GM18519 (cell line): ENCODE results near the gene MED14.
"Not testable (repeated sequence)": the region's sequence is repeated elsewhere in the genome, so short reads cannot be mapped to it uniquely, and the experiment has no call there.

Experiments
- ATAC-seq: cut with Tn5 transposase; IDR thresholded peaks from one replicate; pipeline ENCODE4 v1.9.1; 2021; ENCODE audit warnings: mild to moderate bottlenecking, moderate library complexity; ENCODE audit not compliant: unreplicated experiment, low FRiP score

Gene MED14

DNA sequence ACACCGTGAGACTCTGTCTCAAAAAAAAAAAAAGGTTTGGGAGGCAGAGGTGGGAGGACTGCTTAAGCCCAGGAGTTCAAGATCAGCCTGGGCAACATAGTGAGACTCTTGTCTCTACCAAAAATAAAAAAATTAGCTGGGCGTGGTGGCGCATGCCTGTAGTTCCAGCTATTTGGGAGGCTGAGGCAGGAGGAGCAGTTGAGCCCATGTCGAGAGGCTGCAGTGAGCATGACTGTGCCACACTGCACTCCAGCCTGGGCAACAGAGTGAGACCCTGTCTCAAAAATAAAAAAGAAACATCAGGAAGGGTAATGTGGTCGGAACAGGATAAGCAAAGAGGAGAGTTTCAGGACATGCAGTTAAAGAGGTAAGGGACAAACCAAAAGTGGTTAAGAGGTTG lies 2.8 kb downstream of the MED14 start:
- ATAC-seq = not testable (repeated sequence)

DNA sequence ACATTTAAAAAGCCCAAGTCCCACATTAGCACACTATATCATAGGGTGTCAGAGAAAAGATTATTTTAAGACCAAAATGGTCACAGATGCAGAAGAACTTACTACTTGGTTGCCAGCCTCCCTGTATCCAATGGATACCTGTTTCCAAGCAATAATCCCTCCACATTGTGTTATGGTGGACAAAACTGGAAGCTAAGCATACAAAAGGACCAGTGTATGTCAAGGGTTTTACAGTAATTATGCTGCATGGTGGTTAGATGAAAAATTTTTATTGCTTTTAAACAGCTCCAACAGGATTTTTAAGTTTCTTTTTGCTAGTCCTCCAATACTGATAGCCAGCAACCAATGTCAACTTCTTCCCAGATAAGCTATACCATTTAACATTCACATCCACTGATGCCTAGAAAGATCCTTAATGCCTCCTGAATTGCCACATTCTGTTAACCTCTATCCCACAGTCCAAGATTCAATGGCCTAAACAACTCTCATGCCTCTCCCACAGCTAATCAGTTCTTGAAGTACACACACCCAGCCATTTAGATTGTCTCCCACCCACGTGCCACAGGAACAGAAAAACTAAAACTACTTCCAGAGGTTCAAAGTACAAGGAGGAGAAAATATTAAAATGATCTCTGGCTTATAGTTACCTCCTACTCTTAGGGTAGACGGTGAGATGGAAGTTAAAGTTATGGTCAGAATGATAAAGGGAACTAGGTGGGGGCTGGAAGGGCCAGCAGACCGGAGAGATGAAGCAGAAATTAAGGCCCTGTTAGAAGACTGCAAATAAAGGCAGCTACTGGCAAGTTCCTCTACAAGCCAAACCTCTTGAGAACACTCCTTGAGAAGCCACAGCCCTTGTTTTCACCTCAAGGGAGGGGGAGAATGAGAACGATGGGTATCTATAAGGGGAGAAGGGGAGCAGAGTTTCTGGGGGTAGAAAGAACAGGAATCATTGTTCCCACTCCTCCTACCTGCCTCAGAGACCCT lies 5.5 kb downstream of the MED14 start:
- no peak for ATAC-seq

DNA sequence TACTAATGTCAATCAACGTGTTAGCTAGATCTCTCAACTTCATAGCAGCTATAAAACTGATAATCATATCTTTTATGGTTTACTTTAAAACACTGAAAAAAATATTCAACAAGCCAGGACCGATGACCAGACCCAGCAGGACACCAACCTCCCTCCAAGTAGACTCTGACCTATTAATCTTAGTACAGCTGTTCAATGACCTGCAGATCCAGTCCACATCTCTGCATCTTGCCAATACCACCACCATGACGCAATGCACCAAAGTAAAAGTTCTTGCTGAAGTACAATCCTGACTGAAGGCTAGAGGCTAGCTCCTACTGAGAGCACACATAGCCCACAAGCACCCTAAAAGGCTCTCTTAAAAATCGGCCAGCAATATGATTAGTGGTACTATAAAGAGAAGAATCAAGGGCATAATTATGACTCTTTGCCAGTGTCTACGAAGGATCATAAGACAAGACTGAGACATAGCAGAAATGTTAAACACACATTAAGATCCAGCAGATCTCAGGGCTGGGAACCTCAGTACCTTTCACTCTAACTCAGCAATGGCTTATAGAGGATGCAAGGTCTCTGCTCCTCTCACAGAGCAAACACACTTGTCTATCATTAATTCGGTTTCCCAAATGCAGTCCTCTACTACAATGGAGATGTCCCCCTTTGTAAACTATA lies 7.6 kb downstream of the MED14 start:
- no peak for ATAC-seq

- no peak for ATAC-seq
Observed at GRCh38 chrX:40727093-40727492, 8.2 kb downstream of the MED14 start.

DNA sequence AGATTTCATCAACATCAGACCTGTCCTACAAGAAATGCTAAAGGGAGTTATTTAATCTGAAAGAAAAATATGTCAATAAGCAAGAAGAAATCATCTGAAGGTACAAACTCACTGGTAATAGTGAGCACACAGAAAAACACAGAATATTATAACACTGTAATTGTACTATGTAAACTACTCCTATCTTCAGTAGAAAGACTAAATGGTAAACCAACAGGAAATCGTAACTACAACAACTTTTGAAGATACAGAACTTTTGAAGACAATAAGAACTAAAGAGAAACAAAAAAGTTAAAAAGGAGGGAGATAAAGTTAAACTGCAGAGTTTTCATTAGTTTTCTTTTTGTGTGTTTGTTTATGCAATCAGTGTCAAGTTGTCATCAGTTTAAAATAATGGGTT lies 12.4 kb downstream of the MED14 start:
- no peak for ATAC-seq

- ATAC-seq = no peak
Observed at GRCh38 chrX:40721489-40722106, 13.7 kb downstream of the MED14 start.

DNA sequence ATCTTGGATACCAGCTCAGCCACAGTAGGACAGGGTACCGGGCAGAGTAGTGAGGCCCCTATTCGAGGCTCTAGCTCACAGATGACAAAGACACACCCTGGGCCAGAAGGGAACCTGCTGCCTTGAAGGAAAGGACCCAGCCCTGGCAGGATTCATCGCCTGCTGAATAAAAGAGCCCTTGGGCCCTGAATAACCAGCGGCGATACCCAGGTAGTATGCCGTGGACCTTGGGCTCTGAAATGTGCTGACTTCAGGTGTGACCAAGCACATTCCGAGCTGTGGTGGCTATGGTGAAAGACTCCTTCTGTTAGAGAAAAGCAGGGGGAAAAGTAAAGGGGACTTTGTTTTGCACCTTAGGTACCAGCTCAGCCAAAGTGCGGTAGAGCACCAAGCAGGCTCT lies 14.6 kb downstream of the MED14 start:
- no peak for ATAC-seq

- ATAC-seq = no peak
Observed at GRCh38 chrX:40720339-40720738, 15.0 kb downstream of the MED14 start.

DNA sequence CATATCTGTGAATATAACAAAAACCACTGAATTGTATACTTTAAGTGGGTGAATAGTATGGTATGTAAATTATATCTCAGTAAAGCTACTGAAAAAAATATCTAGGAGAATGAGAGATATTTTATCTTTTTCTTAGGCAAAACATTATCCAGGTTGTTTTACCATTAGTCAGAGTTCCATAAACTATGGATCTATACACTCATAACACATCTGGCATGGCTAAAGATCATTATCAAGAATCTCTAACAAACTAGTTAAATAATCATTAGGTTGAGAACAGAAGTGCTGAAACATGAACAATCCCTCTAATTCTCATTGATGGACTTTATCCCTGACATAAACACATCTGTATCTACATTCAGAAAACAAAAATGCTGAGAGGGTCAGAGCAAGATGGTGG lies 15.6 kb downstream of the MED14 start:
- no peak for ATAC-seq

DNA sequence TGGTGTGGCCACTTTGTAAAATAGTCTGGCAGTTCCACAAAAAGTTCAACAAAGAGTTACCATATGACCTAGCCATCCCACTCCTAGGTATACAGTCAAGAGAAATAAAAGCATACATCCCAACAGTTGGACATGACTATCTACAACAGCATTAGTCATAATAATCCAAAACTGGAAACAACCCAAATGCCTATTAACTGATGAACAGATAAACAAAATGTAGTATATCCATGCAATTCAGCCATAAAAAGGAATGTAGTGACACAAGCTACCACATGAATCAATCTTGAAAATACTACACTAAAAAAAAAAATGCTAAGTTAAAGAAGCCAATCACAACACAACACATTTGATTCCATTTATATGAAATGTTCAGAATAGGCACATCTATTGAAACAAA lies 16.1 kb downstream of the MED14 start:
- no peak for ATAC-seq

DNA sequence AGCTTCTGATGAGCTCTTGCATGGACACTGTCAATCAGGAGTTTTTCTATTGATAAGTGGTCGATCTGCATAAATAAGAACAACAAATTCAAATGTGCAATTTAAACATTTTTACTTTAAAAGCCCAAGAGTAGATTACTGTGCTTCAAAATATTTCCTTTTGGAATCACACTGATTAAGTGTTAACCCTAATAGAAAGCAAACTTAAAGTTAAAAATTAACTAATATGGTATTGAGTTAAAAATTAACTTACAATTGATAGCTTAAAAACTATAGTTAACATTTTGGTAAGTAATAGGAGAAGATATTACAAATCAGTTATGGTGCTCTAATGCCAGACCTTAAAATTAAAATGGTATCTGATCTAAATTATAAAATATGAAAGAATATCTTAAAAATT lies 25.9 kb downstream of the MED14 start:
- ATAC-seq = no peak

- no peak for ATAC-seq
Observed at GRCh38 chrX:40705658-40706312, 29.6 kb downstream of the MED14 start.

- no peak for ATAC-seq
Observed at GRCh38 chrX:40700640-40701342, 34.6 kb downstream of the MED14 start.

DNA sequence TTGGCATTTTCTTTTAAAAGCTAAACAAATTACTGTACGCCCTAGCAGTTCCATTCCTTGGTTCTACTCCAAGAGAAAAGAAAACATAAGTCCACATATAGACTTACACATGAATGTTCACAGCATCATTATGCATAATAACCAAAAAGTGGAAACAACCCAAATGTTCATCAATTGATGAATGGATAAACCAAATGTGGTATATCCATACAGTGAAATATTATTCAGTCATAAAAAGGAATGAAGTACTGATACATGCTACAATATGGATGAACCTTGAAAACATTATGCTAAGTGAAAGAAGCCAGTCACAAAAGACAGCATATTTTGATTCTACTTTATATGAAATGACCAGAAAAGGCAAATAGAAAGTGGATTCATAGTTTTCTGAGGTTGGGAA lies 36.5 kb downstream of the MED14 start:
- ATAC-seq = no peak

- no peak for ATAC-seq
Observed at GRCh38 chrX:40694802-40695201, 40.5 kb downstream of the MED14 start.

DNA sequence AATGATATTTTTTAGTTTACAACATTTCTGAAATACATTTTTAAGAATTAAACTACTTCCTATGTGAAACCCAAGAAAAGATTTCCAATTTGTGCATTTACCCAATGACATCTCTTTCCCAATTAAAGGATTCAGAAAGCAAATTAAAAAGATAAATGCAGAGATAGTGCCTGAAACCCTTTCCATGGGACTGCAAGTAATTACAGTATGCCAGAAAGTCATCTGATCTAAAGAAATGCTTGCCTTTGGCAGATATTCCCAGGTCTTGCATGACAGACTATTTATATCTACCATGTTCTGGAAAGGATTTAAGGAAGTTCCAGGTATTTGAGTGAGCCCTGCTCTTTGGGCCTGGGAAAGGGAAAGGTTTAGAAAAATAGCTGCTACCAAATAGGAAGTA lies 46.4 kb downstream of the MED14 start:
- ATAC-seq = no peak

DNA sequence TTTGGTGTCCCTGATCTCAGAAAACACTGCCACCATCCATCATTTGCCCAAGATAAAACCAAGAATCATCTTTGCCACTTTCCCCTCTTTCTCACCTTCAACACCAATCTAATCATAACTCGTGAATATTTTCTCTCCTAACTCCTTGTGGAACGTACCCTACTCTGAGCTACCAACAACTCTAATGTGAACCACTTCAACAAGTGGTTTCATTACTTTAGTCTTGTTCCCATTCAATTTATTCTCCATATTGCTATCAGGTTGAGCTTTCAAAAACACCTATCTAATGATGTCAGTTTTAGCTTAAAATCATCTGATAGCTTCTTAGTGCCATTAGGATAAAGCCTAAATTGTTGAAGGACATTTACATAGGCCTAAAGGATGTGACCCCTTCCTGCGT lies 48.2 kb downstream of the MED14 start:
- no peak for ATAC-seq

DNA sequence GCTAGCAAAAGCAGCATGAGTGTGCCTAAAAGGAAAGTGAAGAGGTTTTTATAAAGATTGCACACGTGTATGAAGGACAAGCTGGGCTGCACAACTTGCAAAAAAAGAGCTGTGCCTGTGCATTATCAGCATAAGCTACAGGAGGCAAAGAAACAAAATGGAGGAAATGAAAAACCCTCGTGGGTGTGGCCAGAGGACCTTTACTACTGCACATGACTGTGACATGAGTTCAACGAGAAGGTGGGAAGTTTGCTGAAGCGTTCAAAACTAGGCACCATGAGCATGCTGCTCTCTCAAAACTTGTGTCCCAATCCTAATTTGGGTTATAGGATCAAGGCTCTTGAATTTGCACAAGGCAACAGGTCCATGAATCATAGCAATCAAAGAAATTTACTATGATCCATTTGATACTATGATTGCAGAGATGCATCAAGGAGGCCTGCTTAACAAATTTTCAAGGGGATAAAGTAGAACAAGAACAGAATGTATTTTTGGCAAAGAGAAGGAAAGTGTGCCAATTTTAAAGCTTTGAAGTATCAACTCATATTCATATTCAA lies 49.9 kb downstream of the MED14 start:
- no peak for ATAC-seq

- no peak for ATAC-seq
Observed at GRCh38 chrX:40684092-40684491, 51.2 kb downstream of the MED14 start.

DNA sequence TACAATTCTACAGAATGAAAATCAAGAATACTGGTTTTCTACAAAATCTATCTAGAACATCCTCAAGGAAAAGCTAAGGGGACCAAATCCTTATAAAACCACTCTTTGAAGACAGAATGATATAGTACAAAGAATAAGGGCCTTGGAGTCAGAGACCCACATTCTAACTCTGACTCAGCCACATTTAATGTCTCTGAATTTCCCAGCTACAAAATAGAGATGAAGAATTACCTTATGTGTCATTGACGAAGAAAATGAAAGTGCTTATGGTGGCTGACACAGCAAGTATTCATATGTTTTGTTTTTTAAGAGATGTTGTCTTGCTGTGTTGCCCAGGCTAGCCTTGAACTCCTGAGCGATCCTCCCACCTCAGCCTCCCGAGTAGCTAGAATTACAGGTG lies 52.1 kb downstream of the MED14 start:
- ATAC-seq = no peak
